Peyer's patch (tissue), 4 donors: ENCODE measurements around the gene OR1S1. TPM values are rescaled to one million over a fixed set of nuclear protein-coding genes. Genes with fewer than 3 reads are reported as not detected.

ENCODE experiments used
- DNase-seq, 3 donors: peaks; one replicate each; pipeline ENCODE4 v3.0.0-alpha.2; 2017 to 2019
- H3K27ac ChIP-seq, 4 donors: fragments of 200-600 bp; sonication (generic); one replicate each; pipeline ENCODE4 v1.5.1; 2016 to 2019
- H3K27me3 ChIP-seq, 2 donors: fragments of 200-600 bp; sonication (generic); one replicate each; pipeline ENCODE4 v1.5.1; 2019
- H3K36me3 ChIP-seq, 3 donors: fragments of 200-600 bp; sonication (generic); one replicate each; pipeline ENCODE4 v1.5.1; 2016 to 2019
- H3K4me1 ChIP-seq, 4 donors: fragments of 200-600 bp; sonication (generic); one replicate each; pipeline ENCODE4 v1.5.1; 2016 to 2019
- H3K4me3 ChIP-seq, 4 donors: fragments of 200-600 bp; sonication (generic); 1 replicate in 3 of 4; 2 replicates in 1 of 4; pipeline ENCODE4 v1.5.1; 2016 to 2019; ENCODE audit warnings: mild to moderate bottlenecking in 1 of 4
- H3K9me3 ChIP-seq, 4 donors: fragments of 200-600 bp; sonication (generic); one replicate each; pipeline ENCODE4 v1.5.1; 2016 to 2019; ENCODE audit warnings: mild to moderate bottlenecking in 1 of 4
- POLR2A ChIP-seq, 2 donors: fragments of 450-650 bp; IDR thresholded peaks; one replicate each; pipeline ENCODE4 v1.5.1; 2017; ENCODE audit warnings: antibody characterized with exemption in 2 of 2, mild to moderate bottlenecking in 2 of 2, moderate library complexity in 2 of 2
- total RNA-seq, 4 donors: library from RNA; depleted of rRNA; stranded (reverse); fragments of >200 nt; gene quantifications; one replicate each; pipeline ENCODE4 v1.1.0, GENCODE V29; 2016
- TF ChIP-seq, protein P1 (sequence below), 6 experiments: fragments of 450-650 bp in 4 of 6; fragments of 200-600 bp in 2 of 6; sonication (generic) in 1 of 6; IDR thresholded peaks; one replicate each; pipeline ENCODE4 v1.5.1; 2017 to 2019; ENCODE audit warnings: antibody characterized with exemption in 6 of 6, mild to moderate bottlenecking in 3 of 6, moderate library complexity in 1 of 6

Gene OR1S1
- total RNA-seq, 4 donors from 2014 or later, result not detected

DNA sequence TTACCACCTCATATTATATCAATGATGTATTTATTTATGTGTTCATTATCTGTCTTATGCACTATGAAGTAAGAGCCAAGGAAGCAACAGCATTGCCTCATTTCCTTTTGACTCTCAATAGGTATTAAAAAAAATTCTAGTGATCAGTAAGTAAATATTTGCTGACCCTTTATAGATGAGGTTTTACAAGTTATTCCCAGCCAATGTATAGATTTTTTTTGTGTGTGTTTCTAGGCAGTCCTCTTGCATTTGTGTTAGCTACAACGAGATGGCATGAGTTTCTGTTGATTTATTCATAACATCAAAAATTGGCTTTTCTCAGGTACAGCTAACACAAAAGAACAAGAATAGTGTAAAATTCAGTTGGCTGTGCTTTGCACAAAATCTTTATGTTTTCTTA, 13.2 kb upstream of the OR1S1 start:
- H3K4me3 ChIP-seq, result no peak overlapping the region

GRCh38 chr11:58204042-58204441, 8.5 kb upstream of the OR1S1 start, which contains the start of gene OR1S2:
OR1S2 (minus strand) TSS chr11:58204142; CDS start chr11:58204142, 0 bp downstream.
- no peaks in the 10 kb centered on the region for H3K27me3 ChIP-seq
- no peaks in the 10 kb centered on the region for H3K9me3 ChIP-seq
- no peak within 1 kb of the TSS for H3K27ac ChIP-seq

More for the DNA sequence above, 13.2 kb upstream of the OR1S1 start:
- Histone ChIP-seq H3K36me3 (no peaks in the 10 kb centered on the region), H3K27ac (no peak overlapping the region), H3K27me3 (no peaks in the 10 kb centered on the region), H3K9me3 (no peaks in the 10 kb centered on the region), H3K4me1 (no peaks in the 10 kb centered on the region)
- no peak for TF ChIP-seq POLR2A (IDR thresholded peaks at IDR 0.05)
- no peak for DNase-seq

GRCh38 chr11:58216476-58216875, 4.0 kb downstream of the OR1S1 start:
- Histone ChIP-seq H3K4me3 (no peak overlapping the region), H3K36me3 (no peaks in the 10 kb centered on the region), H3K9me3 (no peaks in the 10 kb centered on the region), H3K27ac (no peak overlapping the region), H3K4me1 (no peaks in the 10 kb centered on the region), H3K27me3 (no peaks in the 10 kb centered on the region)
- no peak for DNase-seq
- TF ChIP-seq, protein P1, sequence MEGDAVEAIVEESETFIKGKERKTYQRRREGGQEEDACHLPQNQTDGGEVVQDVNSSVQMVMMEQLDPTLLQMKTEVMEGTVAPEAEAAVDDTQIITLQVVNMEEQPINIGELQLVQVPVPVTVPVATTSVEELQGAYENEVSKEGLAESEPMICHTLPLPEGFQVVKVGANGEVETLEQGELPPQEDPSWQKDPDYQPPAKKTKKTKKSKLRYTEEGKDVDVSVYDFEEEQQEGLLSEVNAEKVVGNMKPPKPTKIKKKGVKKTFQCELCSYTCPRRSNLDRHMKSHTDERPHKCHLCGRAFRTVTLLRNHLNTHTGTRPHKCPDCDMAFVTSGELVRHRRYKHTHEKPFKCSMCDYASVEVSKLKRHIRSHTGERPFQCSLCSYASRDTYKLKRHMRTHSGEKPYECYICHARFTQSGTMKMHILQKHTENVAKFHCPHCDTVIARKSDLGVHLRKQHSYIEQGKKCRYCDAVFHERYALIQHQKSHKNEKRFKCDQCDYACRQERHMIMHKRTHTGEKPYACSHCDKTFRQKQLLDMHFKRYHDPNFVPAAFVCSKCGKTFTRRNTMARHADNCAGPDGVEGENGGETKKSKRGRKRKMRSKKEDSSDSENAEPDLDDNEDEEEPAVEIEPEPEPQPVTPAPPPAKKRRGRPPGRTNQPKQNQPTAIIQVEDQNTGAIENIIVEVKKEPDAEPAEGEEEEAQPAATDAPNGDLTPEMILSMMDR (IDR thresholded peaks at IDR 0.05), result no peak
- no peak for TF ChIP-seq POLR2A (IDR thresholded peaks at IDR 0.05)

More at GRCh38 chr11:58204042-58204441, 8.5 kb upstream of the OR1S1 start, which contains the start of gene OR1S2:
- no peak for DNase-seq
- TF ChIP-seq, protein P1 (IDR thresholded peaks at IDR 0.05), result no peak
- no peak for TF ChIP-seq POLR2A (IDR thresholded peaks at IDR 0.05)
- H3K4me1 ChIP-seq, result no peaks in the 10 kb centered on the region
- H3K36me3 ChIP-seq, result no peaks in the 10 kb centered on the region
- no peak within 1 kb of the TSS for H3K4me3 ChIP-seq

DNA sequence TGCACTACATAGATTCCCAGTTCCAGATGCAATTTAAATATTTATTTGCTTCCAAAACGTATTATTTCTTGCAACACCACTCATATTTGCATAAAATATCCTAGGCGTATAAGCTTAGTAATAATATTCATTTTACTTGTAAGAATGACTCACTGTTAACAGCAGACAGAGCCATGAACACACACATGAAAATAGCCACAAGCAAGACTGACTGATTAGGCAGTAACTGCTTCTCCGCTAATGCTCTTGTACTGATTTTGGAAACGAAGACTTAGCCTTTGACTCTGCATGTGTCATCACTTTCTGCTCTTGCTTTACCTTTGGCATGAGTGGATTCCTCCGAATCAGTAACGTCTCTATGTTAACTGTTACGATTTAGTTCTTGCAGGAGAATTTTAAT, 10.2 kb downstream of the OR1S1 start:
- DNase-seq, result no peak
- Histone ChIP-seq H3K27ac (no peak overlapping the region), H3K4me3 (no peak overlapping the region), H3K27me3 (no peaks in the 10 kb centered on the region), H3K36me3 (no peaks in the 10 kb centered on the region), H3K9me3 (no peaks in the 10 kb centered on the region), H3K4me1 (no peaks in the 10 kb centered on the region)
- TF ChIP-seq, protein P1 (IDR thresholded peaks at IDR 0.05), result no peak
- TF ChIP-seq POLR2A (IDR thresholded peaks at IDR 0.05), result no peak

DNA sequence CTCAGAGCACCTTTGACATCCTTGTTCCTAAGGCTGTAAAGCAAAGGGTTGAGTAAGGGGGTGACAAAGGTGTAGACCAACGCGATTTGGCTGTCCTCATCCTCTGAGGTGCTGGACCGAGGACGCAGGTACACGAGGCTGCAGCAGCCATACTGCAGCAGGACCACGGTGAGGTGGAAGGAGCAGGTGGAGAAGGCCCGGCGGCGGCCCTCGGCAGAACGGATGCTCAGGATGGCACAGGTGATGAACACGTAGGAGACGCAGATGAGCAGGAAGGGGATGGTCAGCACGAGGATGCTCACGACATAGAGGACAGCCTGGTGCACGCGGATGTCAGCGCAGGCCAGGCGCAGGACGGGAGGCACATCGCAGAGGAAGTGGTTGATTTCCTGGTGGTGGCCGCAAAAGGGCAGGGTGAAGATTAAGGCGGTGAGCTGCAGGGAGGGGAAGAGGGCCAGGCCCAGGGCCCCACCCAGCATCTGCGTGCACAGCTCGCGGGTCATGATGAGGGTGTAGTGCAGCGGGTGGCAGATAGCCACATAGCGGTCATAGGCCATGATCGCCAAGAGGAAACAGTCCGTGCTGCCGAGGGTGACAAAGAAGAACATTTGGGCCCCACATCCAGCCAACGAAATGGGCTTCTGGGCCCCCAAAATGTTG, 15.6 kb downstream of the OR1S1 start:
- H3K27me3 ChIP-seq, result no peaks in the 10 kb centered on the region
- DNase-seq, result no peak
- TF ChIP-seq, protein P1 (IDR thresholded peaks at IDR 0.05), result no peak
- TF ChIP-seq POLR2A (IDR thresholded peaks at IDR 0.05), result no peak
- H3K4me3 ChIP-seq, result no peak overlapping the region
- no peaks in the 10 kb centered on the region for H3K36me3 ChIP-seq
- no peaks in the 10 kb centered on the region for H3K4me1 ChIP-seq
- H3K27ac ChIP-seq, result no peak overlapping the region
- no peaks in the 10 kb centered on the region for H3K9me3 ChIP-seq

DNA sequence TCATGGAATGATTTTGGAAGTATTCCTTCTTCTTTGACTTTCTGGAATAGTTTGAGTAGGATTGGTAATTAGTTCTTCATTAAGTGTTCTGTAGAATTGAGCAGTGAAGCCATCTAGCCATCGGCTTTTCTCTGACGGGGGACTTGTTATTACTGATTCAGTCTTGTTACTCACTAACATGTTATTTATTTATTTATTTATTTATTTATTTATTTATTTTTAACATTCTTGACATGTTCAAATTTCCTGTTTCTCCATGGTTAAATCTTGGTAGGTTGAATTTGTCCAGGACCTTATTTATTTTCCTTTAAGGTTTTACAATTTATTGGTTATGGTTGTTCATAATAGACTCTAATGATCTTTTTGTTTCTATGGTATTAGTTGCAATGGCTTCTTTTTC, 31.4 kb downstream of the OR1S1 start:
- H3K36me3 ChIP-seq, result no peaks in the 10 kb centered on the region
- no peaks in the 10 kb centered on the region for H3K4me1 ChIP-seq
- no peak for TF ChIP-seq POLR2A (IDR thresholded peaks at IDR 0.05)
- TF ChIP-seq, protein P1 (IDR thresholded peaks at IDR 0.05), result no peak
- H3K27me3 ChIP-seq, result no peaks in the 10 kb centered on the region
- H3K9me3 ChIP-seq, result no peaks in the 10 kb centered on the region
- no peak overlapping the region for H3K4me3 ChIP-seq
- no peak overlapping the region for H3K27ac ChIP-seq
- DNase-seq, result no peak
